Kidney tubule cell (primary cell): ENCODE measurements around the gene PTTG2.

ENCODE experiments used
- DNase-seq: peaks from one replicate; pipeline ENCODE4 v3.0.0-alpha.2; 2018; ENCODE audit warnings: low spot score

PTTG2 gene

DNA sequence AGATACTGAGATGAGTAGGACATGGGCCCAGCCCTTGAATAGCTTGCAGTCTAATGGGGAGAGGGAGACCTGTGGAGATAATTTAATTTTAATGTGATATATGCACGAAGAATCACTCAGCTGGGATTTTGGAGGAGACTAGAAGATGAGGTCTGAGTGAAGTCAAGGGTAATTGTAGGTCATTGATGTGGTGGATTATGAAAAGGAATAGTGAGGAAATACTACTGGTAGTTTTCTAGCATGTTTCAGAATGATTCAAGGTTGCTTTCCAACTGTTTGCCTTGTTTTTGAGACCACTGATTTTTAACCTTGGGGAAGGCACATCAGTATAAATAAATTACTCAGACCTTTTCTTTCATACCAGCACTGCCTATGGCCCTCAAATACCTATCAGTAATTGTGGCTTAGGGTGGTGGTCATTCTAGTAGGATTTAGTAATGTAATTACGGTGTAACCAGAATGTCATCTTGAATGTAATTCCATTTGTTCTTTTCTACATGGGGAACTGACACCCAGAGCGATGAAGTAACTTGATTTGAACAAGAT lies 25.6 kb downstream of the PTTG2 start:
- no peak for DNase-seq

DNA sequence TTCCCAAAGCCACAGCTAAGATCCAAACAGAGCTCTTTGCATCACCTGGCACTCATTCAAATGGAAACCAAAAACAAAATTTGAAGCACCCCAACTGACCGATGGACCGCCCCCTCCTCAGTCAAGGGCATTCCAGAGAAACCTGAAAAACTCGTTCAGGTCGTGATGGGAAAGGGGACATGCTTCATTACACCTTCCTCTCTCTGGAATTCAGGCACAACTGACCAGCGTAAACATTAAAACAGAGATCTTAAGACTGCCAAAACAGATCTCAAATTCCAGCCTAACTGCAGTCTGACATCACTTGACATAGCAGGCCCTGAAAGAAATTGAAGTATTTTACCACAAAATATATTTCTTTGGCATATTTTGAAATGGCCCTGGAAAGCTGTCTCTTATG lies 28.5 kb downstream of the PTTG2 start:
- DNase-seq, result peak; percentile 24

DNA sequence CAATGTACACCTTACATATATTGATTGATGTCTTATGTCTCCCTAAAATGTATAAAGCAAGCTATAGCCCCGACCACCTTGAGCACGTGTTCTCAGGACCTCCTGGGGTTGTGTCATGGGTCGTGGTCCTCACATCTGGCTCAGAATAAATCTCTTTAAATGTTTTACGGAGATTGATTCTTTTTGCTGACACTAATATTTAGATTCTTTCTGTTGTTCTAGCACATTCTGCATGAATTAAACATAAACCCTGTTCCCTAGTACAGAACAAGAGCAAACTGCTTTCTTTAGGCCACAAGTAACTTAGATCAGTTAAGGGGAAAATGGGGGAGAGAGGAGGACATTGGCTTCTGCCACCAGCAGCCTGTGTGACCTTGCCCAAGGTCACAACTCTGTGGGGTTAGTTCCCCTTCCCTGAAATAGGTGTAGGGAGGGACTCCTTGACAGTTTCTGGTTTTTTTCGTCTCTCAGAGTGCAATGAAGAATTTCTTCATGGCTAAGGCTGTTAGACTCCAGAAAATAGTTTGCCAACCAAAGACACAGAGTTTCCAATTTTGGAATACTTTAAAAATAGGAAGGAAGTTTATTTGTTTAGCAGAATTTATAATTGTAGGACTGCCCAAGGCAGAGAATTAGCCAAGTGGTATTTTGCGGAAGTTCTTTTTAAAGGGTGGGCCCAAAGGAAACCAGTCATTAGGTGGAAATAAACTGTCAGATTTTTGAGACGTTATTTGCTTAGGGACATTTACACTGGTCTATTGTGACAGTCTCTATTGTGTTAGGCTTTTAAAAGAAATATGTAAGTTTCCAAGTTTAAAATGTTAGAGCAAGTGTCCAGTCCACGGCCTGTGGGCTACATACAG lies 29.4 kb downstream of the PTTG2 start:
- DNase-seq, result no peak

DNA sequence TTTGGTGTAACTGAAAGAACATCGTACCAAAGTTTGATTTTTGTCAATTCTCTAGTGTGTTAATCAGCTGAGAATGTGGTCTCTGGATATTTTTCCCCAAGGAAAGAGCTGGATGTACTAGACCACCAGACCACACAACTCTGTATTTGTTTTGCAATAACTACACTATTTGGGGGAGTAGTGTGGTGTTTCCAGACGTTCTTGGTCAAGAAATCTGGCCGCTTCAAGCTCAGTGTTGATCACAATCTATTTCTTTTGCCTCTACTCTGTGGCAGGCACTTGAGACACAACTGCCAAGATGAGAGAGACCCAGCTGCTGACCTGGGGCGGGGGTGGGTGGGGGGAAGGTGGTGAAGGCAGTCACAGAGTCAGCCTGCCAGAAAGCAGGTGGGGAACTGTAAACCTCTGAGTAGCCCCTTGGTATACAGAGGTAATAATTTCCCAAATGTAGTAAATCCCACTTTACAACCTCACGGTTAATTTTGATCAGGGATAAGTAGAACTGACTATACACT lies 30.6 kb downstream of the PTTG2 start:
- DNase-seq, result no peak

DNA sequence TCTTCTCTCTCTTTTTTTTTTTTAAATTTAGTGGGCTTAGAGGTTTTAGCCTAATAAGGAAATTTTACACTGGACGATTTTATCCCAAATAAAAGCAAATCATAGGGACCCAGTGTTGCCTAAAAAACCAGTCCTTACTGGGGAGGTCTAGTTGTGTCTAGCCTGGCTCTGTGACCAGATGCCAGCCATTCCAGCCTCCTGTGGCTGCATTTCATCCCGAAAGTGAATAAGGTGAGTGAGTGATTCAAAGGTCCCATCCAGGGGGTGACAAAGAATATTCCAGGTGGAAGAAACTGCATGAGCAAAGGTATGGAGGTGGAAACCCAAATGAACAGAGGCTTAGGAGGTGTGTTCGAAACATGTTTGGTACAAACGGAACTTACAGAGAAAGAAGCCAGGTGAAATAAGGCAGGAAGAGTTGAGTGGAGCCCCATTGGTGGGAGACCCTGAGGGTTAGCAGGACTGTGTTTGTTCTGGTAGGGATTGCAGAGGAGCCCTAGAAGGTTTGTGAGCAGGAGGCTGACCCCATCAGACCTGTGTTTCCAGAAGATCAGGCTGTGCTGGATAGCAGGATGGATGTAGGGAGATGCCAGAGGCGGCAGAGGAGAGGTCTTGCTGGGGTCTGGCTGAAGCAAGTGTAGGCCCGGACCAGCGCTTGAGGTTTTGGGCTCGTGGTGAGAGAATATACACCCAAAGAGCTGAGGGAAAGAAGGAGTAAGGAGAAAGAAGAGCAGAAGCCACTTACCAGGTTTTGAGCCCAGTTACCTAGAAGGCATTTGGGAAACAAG lies 31.6 kb downstream of the PTTG2 start:
- no peak for DNase-seq

DNA sequence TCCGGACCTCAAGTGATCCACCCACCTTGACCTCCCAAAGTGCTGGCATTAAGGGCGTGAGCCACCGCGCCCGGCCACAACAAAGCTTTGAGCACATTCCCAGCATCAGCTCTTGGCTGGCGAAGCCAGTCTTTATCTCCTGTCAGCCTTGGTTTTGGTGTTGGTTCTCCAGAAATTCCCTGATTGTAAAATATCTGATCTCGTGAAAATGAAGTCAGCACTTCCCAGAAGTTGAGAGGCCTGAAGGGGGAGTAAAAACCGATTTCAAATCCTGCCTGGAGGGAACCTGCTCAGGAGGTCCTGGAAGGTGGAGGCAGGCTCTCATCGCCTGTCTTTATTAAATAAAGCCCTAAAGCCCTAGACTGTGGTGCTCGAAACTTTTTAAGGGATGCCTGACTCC lies 33.6 kb downstream of the PTTG2 start:
- no peak for DNase-seq

DNA sequence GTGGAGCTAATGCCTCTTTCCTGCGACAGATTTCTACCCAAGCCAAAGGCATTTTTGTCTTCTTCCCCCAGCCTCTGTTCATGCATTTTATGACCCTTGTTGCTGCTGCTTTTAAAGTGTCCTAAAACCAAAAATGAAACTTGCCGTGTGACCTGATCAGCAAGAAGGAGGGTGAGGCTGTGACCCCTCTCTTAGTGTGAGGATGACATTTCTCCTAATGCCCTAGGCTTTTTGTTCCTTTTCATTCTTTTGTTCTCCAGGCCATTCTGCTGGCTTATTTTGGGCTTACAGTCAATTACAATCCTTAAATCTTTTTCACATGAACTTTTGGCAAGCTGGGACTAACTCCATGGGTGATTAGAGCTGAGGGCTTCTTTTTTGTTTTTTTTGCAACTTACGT lies 34.4 kb downstream of the PTTG2 start:
- no peak for DNase-seq

DNA sequence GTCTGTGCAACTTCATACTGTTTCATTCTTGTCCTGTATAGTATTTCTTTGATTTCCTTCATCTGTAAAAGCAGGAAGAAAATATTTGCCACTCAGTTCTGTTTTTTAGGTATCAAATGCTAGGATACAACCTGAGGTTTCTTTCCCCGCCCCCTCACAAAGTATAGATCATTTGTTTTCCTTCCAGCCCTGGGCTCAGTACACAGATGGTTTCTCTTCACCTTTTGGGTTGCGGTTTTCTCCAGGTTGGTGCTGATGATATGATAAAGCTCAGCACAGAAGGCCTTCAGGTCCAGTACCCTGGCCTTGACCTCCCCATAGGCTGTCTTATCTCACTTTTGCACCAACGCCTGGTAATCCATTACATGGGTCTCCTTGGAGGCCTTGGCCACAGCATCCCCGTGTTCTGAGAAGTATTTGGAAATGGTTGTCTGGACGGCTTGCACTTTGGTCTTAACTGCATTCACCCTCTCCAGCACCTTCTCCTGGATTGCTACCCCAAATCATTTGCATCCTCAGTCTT lies 35.2 kb downstream of the PTTG2 start:
- DNase-seq, result no peak

DNA sequence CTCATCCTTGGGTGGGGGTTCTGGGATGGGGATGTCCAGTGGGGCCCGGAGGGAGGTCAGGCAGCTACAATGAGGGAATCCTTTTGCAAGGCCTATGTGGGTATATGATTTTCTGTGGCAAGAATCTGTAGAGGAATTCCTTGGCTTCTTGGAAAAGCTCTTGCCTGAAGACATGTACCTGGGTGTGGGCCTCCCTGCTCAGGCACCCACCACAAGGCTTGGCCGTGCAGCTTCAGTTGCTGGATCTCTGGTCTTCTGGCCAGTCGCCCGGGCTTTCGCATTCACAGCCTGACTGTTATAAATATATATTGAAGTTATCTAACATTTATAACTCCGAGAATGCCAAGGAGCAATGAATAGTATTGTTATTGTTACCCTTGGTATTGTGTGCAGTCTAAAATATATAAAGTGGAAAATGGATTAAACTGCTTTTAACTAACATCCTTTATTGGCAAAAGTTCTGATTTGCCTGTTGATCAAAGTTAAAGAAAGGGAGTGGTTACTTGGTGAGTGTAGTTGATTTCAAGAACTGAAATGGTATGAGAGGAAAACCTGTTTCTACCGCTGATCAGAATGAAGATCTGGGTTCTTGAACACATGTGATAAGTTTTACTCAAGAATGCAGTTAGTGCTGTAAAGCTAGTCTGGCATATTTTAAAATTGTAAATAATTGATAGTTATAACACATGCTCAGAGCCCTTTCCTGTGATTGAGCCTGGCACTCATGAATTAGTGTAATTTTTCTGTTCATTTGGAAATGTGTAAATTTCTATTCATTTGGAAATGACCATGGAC lies 36.0 kb downstream of the PTTG2 start:
- DNase-seq, result no peak

DNA sequence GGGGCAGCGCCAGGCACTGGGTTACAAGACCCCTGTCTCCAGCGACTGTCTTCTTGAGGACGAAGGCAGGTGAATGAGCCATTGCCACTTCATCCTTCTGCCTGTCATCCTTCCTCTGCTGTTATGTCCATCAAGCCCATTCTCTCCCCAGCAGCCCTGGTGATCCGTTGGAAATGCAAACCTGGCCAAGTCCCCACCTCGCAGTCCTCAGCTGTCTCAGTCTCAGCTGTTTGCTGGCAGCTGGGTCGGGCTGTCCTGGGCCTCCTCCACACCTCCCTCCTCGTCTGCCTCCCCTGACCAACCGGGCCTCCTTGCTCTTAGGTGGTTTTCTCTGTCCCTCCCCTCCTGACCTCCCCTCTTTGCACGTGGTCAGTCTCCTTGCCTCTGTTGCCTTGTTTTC lies 38.0 kb downstream of the PTTG2 start:
- no peak for DNase-seq

DNA sequence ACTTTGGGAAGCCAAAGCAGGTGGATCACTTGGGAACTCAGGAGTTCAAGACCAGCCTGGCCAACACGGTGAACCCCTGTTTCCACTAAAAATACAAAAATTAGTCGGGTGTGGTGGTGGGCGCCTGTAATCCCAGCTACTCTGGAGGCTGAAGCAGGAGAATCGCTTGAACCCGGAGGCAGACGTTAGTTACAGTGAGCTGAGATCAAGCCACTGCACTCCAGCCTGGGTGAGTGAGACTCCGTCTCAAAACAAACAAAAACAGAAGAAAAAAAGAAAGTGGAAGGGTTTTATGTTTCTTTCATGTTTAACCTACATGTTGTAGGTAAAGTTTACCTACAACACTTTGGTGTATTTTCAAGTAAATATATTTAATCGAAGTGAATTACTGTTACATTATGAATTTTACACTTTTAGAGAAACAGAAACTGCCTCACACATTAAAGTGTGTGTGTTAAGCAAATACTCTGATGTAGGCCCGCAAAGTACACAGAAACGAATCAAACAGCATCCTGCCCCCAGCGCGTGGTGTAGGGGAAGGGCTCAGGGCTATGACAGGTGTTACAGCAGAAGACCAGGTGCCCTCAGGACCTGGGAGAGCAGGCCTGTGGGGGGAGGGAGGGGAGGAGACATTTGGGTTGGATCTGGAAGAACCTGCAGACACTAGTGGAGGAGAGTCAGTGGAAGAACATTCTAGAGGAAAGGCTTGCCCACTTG lies 39.0 kb downstream of the PTTG2 start:
- no peak for DNase-seq

DNA sequence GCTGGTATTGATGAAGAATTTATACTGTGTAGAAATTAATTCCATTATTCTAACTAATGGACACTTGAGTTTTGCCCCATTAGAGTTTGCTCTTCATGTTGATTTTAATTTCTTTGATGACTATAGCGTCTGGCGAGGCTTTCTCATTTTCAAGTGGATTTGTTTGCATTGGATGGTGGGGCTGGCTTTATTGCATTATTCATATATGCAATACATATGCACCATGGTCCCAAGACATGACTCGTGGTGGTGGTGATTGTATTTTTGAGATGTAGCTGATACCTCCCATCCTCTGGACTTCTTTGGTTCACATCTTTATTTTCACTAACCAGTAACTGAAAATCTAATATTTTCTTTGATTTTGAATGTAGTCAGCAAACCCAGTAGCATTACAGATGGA lies 39.8 kb downstream of the PTTG2 start:
- no peak for DNase-seq

DNA sequence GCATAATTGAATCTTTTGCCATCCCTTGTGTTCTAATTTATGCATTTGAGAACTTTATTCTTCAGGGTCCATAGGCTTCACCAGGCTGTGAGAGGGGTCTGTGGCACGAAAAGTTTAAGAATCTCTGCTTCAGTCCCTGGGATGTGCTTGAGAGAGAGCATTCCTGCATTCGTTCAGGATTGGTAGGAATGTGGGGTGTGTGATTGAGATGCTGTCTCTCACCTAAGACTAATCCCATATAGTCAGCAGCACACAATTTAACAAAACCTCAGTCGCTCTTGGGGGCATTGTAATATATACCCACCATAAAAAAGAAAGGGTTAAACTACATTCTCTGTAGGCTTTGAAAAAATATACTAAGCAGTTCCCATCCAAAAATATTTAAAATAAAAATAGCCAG lies 41.7 kb downstream of the PTTG2 start:
- DNase-seq, result no peak

DNA sequence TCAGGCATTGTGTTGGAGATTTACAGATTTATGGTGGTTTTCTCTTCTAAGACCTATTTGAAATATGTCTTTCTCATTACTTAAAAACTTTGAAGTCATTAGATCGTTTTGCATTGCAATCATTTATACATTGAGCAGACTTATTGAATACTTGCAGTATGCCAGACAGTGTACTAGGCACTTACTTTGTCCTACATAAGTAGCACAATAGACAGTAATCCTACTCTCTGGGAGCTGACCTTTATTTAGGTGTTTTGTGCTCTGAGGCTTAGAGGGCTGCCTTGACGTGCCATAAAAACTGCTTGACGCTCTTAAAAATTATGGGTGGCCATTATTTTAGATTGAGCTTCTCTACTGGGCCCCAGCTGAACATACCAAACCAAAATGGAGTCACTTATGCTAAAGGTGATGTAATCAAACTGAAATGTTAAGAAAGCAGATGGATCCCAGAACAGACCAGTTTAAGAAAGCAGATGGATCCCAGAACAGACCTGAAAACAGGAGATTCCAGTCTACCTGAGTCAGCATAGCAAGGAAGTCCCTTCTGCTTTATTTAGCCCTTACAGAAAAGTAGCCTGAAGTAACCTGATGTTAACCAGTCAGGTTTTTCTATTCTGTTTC lies 42.4 kb downstream of the PTTG2 start:
- peak; percentile 75 for DNase-seq

DNA sequence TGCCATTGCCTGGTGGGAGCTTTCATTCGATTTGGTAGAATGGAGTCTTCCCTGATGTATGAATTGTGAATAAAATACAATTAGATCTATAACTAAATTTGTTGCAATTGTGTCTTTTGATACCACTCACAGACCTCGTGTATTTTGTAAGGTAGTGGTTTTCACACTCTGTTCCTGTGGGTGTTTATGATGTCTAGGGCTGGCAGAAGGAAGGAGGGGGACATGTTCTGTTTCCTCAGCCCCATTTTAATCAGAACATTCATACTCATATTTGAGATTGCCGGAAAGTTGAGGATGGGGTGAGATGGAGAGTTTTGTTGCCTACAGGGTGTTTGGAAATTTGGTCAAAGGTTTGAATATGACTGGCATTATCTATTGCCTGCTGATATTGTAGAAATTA lies 42.9 kb downstream of the PTTG2 start:
- DNase-seq, result no peak

DNA sequence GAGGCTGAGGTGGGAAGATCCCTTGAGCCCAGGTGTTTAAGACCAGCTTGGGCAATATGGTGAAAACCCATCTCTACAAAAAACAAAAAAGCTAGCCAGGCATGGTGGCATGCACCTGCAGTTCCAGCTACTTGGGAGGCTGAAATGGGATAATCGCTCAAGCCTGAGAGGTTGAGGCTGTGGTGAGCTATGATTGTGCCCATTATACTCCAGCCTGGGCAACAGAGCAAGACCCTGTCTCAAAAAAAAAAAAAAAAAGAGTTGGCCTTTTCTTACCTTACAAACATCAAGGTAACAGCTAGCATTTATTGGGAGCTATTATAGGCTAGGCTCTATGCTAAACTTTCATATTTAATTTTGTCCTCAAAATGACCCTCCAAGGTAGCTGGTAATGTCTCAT lies 43.4 kb downstream of the PTTG2 start:
- no peak for DNase-seq

DNA sequence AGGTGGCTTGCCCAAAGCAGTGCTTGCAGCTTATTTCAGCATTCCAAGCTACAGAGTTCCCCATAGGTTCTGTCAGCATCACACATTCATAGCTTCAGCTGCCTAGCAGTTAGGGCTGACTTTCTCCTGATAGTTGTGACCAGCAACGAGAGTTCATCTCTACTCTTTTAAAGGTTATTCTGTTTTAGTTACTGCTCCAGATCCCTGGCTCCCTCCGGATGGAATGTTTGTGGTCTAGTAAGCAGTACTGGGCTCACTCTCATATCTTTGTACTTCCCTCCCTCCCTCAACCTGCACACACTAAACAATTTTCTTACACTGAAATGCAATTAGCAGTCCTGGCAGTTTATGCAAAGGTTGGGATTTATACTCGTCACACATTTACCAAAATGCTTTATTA lies 43.9 kb downstream of the PTTG2 start:
- DNase-seq, result peak; percentile 54

DNA sequence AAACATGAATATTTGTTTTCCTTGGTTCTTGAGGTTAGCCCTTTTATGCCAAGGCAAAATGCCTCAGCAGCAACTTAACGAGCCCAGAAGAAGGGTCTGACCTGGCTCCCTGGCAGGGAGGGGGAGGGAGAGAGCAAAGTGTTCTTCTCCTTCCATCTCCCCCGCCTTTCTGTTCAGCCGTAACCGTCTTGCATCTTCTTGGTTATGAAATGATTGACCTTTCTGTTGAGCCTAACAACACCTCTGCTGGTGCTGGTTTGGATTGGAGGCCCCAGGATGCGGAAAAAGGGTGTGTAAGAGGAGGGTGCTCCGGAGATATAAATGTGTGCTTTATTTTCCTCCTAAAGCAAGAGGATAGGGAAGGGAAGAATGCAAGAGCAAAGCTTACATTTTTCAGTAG lies 44.7 kb downstream of the PTTG2 start:
- no peak for DNase-seq

DNA sequence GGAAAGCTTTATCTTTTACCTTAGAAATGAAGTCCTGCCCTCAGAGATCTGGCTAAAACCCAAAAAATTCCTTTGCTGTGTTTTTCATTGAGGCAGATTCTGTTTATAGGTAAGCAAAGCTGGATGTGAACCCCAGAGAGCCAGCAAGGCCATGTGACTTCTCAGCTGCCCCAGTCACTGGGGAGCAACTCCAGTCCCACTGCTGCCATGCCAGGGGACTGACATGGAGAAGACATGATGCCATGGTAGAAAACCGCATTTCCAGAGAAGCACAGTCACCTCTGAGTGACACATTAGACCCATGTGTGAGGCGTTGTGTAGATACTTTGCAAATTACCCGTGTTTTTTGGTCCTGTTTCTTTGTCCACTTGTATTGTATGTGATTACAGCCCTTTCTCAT lies 45.4 kb downstream of the PTTG2 start:
- DNase-seq, result peak; percentile 47

DNA sequence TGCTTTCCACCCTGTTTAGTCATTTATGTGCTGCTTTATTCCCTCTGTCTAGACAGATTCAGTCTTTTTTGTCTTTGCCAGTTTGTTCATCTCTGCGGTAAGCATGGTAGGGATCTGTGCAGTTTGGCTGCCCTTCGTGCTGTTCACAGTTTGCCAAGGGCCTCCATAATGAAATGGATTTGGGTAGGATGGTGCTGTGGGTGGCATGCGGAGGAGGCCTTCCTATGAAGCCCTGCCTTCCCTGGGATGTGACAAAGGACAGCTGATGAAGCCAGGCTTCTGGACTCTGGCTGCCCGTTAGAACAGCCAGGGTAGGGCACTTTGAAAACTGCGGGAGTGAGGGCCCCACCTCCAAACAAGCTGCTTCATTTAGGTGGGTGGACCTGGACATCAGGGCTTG lies 47.4 kb downstream of the PTTG2 start:
- DNase-seq, result no peak

DNA sequence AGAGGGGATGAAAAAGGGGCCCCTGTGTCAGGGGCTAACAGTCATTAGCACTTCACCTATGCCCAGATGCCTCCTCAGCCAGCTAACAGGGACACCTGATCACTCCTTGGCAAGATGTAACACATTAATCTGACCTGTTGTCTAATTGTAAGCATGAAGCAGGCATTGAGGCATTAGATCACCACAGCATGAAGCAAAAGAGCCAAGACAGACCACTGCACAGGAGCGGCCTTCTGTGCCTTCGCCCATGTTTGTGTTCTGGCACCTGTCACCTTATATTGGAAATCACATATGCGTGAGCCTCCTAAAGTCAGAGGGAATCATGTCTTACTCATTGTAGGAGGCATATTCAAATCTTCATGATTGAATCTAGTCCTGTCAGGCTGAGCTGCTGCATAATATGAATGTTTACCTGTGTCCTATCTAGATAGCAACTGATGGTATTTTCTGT lies 48.4 kb downstream of the PTTG2 start:
- DNase-seq, result peak; percentile 29
